ENCODE data around the gene F7.

DNA sequence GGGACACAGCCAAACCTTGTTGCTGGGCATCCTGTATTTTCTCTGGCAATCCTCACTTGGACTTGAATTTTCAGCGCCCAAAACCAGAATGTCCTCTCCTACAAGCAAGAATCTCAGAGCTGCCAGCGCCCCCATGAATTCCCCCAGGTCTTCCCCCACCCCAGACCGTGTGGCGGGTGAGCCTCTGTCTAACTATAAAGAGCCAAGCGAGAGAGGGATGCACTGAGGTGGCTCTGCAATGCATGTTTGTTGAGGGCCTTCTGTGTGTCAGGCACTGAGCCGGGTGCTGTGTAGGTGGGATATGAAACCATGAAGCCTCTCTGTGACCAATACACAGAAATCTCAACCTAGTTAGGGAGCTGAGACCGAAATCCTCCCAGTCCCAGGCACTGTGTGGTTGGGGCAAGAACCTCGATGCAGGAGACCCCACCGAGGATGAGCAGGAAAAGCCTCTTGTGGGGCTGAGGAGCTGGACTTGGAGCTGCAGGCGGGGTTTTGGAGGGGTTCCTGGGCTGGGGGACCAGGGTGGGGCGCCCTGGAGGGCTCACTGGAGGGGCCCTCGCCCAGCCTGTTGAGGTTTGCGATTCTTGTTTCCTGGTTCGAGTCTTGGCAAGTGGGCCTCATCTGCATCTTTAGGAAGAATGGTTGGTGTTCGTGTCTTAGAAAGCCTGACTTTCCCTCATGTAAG, 40.5 kb downstream of the F7 start:
- TF ChIP-seq MAFK (IDR thresholded peaks at IDR 0.05; ENCODE audit: partially characterized antibody) (no peak), POLR2A (IDR thresholded peaks at IDR 0.05; ENCODE audit: low read length) (no peak)
- TF ChIP-seq, protein P1, sequence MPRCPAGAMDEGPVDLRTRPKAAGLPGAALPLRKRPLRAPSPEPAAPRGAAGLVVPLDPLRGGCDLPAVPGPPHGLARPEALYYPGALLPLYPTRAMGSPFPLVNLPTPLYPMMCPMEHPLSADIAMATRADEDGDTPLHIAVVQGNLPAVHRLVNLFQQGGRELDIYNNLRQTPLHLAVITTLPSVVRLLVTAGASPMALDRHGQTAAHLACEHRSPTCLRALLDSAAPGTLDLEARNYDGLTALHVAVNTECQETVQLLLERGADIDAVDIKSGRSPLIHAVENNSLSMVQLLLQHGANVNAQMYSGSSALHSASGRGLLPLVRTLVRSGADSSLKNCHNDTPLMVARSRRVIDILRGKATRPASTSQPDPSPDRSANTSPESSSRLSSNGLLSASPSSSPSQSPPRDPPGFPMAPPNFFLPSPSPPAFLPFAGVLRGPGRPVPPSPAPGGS (IDR thresholded peaks at IDR 0.05), result no peak

All from A549 (cell line).